Measurements from ENCODE around the gene NT5C1B.

NT5C1B gene

GRCh38 chr2:18598848-18599484 lies 9.6 kb upstream of the NT5C1B start:
- no peak for DNase-seq

- DNase-seq: no peak
Measured at GRCh38 chr2:18597618-18598017, 8.2 kb upstream of the NT5C1B start.

GRCh38 chr2:18596993-18597392 lies 7.6 kb upstream of the NT5C1B start:
- DNase-seq: no peak

- no peak for DNase-seq
Measured at GRCh38 chr2:18593496-18593895, 4.1 kb upstream of the NT5C1B start.

- DNase-seq: no peak
Measured at GRCh38 chr2:18592372-18592771, 3.0 kb upstream of the NT5C1B start.

GRCh38 chr2:18588802-18589201 lies 567 bp downstream of the NT5C1B start:
- DNase-seq: no peak

- DNase-seq: no peak
Measured at GRCh38 chr2:18588049-18588448, 1.3 kb downstream of the NT5C1B start.

GRCh38 chr2:18585526-18585925 lies 3.8 kb downstream of the NT5C1B start:
- no peak for DNase-seq

- DNase-seq: no peak
Measured at GRCh38 chr2:18584608-18584954, 4.8 kb downstream of the NT5C1B start.

GRCh38 chr2:18583905-18584607 lies 5.3 kb downstream of the NT5C1B start:
- DNase-seq: no peak

- no peak for DNase-seq
Measured at GRCh38 chr2:18580606-18581005, 8.8 kb downstream of the NT5C1B start.

GRCh38 chr2:18578033-18578432 lies 11.3 kb downstream of the NT5C1B start:
- DNase-seq: no peak

GRCh38 chr2:18566145-18566769 lies 23.1 kb downstream of the NT5C1B start:
- no peak for DNase-seq

GRCh38 chr2:18560797-18561085 lies 28.6 kb downstream of the NT5C1B start:
- no peak for DNase-seq

- DNase-seq: peak; percentile 93
Measured at GRCh38 chr2:18560031-18560796, 29.2 kb downstream of the NT5C1B start, which contains the start of gene RDH14. TSS of gene RDH14 (minus strand) at chr2:18560653. CDS start at chr2:18560572, 81 bp downstream.

GRCh38 chr2:18559531-18560030 lies 29.8 kb downstream of the NT5C1B start:
- DNase-seq: no peak

- DNase-seq: no peak
Measured at GRCh38 chr2:18558458-18558857, 30.9 kb downstream of the NT5C1B start.

- no peak for DNase-seq
Measured at GRCh38 chr2:18557121-18557520, 32.2 kb downstream of the NT5C1B start.

GRCh38 chr2:18552351-18553077 lies 36.9 kb downstream of the NT5C1B start:
- DNase-seq: no peak

- DNase-seq: no peak
Measured at GRCh38 chr2:18551623-18552022, 37.7 kb downstream of the NT5C1B start.

- no peak for DNase-seq
Measured at GRCh38 chr2:18551169-18551568, 38.2 kb downstream of the NT5C1B start.

- no peak for DNase-seq
Measured at GRCh38 chr2:18550433-18550832, 38.9 kb downstream of the NT5C1B start.

GRCh38 chr2:18549083-18549482 lies 40.3 kb downstream of the NT5C1B start:
- no peak for DNase-seq
